NCI-H2107 treated with DMSO at 0.1 percent for 48 hours (cell line): Measurements from ENCODE around the gene RXRA.

Source experiments
- DNase-seq: peaks from one replicate; lab custom pipeline; 2025; ENCODE audit not compliant: unreplicated experiment; lab: John Stamatoyannopoulos, UW

The RXRA gene

DNA sequence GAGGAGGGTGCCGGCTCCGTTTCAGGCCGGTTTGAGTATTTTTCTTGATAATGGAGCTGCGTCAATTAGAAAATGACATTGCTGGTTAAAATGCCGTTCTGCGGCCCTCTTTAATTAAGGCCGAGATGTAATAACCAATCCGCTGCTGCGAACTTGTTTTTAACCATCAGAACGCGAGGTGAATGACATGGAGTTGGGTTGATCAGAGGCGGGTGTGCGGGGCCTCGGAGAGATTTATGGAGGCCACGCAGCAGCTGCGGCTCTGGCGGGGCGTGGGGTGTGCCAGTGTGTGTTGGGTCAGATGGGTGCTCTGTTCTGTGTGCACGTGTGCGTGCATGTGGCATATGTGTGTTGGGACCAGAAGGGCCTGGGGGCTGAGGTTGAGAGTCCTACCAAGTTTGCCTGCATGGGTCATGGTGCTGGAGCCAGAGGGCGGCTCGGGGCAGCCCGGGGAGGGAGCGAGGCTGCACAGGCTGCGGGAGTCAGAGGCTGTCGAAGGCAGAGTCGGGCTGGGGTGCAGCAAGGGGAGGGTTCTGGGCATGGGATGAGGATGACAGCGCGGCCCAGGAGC is 25.4 kb downstream of the RXRA start:
- no peak for DNase-seq

DNA sequence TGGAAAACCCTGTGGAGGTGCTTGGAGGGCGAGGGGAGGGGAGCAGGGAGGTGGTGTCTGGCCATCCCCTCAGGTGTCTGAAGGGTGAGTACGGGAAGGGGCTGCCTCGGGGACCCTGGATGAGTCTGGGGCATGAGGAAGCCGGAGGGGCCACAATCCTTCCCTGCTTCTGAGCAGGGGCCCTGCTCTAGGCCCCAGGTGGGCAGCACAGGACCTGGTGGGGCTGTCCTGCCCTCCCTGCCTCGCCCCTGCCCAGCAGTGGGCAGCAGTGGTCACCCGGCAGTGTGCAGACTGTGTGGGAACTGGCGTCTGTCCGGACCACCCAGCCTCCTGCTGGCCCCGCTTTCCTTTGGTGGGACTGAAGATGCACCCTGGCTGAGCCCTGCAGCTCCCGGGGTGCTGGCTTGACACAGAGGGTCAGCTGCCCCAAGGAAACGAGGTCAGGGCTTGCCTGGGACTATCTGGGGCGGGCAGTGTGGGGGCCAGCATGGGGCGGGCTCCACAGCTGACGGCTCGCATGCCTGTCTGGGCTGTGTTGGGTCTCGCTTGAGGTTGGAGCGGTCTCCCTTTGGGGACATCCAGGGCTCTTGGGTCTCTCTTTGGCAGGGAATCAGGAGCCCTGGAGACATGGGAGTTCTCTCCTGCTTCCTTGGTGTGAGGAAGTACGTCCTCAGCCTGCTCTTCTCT is 26.1 kb downstream of the RXRA start:
- DNase-seq, result no peak

DNA sequence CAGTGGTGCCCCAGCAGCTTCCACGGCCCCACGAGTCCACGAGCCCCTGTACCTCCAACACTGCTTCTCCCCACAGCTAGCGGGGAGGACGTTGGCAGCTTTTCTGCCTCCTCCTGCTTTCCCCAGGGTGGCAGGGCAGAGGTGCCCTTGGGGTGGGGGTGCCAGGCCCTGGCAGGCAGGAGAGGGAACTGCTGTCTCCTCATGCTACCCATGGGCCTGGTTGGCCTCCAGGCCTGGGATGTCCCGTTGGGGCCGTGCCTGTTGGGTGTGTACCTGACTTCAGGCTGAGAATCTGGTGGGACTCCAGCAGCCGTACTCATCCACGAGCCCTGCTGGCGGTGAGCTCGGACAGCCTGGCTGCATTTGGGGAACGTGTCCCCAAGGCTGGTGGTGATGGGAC is 27.3 kb downstream of the RXRA start:
- no peak for DNase-seq

DNA sequence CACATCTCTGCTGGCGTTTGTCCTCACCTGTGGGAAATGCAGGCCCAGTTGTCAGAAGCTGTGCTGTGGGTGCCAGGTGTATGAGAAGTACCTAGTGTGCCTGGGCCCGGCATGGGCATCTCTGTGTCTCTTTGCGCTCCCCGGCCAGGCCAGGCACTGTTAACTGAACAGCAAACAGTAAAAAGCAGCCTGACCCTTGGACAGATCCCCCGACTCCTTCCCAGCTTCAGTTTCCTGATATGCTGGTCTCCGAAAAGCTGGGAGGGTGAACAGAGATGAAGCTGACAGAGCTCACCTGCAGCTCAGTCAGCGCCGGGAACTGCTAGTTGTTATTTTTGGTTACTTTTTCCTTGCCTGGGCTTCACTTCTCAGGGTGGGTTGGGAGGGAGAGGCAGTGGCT is 28.9 kb downstream of the RXRA start:
- no peak for DNase-seq

DNA sequence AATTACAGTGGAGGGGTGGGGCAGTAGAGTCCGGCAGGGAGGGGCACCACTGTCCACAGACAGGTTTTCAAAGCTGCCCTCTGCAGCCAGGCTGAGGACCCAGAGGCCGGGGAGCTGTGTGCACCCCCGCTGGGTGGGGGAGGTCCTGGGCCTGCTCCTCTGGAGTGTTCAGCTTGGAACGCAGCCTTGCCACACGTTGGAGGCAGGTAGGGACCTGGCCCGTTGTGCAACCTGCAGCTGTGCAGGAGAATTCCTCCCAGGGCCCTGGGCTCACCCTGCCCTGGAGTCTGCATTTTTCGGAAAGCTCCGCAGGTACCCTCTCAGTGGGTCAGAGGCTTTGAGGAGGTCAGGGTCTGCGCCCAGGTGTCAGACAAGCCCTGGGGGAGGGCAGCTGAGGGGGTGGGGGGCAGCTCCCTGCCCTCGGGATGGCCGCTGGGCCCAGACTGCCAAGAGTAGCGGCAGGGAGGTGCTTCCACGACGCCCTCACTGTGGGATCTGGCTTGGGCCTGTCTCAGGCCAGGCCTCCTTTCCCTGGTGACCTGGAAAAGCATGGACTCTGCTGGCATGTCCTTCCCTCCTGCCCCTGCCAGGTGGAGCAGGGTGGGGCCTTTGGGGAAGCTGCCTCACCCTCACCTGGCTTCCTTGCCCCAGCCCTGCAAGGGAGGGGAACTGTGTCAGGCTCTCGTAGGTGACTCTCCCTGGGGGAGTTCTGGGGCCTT is 29.5 kb downstream of the RXRA start:
- no peak for DNase-seq

DNA sequence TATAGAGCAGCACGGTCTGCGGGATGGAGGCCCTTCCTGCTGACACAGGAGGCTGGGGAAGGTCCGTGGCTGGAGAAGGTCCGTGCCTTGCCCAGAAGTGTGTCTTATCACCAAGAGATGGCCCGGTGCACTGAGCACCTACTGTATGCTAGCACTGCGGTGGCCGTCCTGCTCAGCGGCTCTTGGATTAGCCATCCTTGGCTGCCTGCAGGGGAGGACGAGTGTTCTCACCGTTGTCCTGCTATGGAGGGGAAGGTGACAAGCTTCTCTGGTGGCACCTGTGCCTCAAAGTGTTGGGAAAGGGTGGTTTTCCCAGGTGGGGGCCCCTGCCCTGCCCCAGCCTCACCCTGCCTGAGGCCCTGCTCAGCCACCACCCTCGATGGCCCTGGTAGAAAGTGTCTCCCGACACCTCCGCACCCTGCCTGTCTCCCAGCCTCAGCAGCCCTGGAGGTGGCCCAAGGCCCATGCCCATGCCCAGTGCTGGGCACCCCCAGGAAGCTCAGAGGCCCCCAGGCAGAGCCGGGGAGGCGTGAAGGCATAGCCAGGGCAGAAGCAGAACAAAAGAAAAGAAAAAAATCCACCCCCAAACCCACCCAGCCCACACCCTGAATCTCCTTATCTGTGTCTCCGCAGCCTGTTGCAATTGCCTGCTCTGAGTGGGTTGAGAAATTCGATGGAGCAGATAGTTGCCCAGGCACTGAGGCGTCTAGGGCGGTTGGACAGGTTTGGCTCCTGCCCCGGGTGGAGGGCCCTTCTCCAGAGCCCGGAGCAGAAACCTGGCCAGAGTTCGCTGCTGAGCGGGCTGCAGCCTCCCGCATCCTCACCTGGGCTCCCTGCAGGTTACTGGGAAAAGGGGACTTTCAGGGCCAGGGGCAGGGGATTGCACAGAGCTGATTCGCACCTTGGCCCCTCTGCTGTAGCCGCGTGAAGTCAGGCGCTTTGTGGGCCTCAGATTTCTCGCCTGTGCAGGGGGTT is 30.5 kb downstream of the RXRA start:
- no peak for DNase-seq

DNA sequence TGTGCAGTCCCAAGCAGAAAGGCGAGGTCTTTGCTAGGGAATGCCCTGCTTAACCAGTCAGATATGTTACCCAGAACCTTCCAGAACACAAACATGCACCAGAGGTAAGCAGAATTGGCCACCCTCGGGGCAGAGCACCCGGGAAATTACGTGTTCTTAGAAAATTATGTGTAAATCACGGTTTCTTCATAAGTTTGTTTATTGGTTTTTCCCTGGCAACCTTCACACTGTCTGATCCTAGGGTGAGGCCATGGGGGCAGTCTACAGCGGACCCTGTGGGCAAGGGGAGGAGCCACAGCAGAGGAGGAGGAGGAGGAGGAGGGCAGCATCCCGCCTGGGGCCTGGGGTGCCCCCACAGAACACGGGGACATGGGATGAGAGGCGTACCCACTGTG is 31.4 kb downstream of the RXRA start:
- DNase-seq, result no peak

DNA sequence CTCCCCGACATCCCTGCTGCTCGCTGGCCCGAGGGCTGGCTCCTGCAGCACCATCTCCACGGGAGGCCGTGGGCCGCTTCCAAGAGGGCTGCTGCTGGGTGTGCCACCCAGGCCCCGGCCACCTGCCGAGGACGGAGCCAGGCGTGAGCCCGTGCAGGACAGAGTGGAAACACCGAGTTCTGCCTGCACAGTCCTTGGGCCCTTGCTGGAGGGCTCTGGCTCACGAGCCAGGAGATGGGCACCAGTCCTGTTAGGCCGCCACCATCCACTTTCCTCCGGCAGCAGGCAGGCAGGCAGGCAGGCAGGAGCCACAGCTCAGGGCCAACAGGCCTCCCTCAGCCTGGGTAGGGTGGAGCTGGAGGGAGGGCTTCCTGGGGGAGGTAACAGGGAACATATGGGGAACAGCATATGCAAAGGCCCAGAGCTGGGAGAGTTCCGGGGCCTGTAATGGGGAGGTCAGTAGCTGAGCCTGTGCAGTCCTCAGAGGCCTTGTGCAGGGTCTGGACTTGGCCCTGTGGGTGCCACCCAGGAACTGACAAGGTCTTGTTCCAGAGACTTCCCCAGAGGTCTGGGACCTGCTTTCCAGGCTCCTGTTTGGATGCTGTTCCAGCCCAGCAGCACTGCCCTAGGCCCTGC is 31.9 kb downstream of the RXRA start:
- no peak for DNase-seq

DNA sequence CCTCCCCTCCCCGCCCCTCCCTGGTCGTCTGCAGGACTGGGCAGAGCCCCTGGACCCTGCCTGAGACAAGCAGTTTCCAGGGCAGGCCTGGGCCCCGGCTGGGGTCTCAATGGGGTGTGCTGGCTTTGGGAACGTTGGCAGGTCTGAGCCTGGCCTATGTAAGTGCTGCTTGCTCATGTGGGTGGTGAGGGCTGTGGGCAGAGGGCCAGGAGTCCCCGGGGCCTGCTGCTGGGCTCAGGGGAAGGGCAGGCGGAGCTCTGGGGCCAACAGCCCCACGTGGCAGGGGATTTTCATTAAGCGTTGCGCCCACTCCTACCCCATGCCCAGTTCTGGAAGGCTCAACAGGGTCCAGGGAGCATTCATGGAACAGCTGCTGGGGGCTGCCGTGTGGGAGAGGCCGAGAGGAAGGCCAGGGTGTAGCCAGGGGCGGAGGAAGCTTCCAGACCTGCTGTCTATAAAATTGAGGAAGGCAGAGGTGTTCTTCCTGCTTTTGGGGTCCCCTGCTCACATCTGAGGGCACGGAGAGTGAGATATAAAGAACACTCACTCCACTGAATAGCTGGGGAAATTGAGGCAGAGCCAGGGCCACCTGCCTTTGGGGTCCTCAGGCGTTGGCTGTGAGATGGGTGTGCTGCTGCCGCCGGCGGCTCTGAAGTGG is 32.5 kb downstream of the RXRA start:
- DNase-seq, result no peak

DNA sequence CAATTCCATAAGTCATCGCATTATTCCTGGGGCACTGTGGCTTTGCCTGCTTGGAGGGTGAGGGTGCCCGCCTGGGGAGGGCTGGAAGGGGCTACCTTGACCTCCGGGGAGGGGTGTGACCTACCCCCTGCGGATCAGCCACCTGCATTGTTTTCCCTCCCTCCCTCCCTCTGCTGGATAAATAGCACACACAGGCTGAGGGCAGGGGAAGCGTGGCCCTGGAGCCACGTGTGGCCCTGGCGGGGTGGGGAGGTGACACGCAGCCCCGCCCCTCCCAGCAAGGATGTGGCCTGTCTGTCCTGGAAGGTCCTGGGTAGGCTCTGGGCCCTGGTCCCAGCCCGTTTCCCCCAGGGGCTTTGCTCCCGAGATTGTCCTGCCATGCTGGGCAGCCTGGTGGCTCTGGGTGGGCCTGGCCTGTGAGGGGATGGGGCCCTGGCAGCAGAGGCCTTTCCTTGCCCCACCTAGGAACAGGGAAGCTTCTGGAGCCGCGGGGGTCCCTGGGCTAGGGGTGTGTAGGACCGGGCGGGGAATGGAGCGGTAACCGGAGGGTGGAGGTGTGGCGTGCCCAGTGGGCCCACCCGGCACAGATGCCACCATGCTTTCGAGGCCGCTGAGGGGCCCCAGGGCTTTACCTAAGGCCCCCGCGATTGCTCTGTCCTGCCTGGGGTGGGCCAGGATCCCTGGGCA is 33.4 kb downstream of the RXRA start:
- DNase-seq, result no peak

DNA sequence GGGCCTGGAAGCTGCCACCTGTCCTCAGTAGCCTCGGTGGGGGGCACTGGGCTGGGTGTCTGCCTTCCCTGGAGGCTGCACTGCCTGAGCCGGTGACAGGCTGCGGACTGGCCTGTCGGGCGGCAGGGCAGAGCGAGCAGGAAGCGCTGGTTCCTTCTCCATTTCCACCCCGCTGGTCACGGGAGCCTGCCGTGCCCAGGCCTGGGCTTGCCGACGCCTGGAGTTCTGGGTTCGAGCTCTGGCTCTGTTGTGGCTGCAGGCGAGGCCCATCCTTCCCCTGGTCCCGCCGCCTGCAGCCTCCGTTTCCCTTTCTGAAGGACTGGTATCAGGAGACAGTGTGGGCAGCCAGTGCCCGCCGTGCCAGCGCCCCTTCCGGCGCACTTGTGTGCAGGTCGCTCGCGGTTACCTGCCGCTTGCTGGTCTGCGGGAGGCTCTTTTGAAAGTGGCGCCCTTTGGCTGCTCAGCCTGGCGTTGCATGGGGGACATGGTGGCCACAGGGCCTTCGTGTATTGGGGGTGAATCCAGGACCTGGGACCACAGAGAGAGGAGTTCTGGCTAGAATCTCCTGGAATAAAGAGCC is 34.0 kb downstream of the RXRA start:
- DNase-seq, result no peak

DNA sequence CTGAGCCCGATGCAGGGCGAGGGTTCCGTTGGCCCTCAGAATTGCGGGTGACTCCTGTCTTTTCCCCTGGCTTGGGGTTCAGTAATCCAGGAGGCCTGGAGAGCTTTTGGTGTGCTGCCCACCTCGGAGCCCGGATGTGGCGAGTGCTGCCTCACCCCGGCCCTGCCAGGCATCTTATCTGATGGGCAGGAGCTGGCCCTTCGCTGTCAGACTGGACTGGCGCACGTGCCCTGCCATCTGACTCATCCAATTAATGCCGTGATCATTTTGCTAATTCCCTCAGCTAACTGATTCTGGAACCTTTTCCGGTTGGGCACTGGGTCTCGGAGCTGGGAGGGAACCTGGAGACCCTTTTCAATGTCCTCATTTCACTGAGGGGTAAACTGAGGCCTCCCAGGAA is 34.6 kb downstream of the RXRA start:
- DNase-seq, result no peak

DNA sequence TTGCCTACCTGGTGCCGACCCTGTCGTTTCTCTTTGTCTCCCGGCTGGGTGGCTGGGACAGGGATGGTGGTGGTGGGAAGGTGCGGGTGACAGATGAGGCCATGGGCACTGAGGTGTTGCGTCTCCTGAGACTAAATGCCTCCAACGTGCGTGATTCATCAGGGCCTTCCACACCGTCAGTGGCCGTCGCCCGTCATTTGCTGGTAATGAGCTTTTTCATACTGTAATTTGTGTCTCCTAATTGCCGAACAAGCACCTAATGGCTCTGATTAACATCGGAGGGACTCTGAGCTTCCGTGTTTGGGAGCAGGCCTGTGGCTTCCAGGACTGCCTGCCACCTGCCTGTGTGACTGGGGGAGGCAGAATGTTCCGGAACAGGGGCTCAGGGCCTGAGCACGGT is 35.2 kb downstream of the RXRA start:
- no peak for DNase-seq

DNA sequence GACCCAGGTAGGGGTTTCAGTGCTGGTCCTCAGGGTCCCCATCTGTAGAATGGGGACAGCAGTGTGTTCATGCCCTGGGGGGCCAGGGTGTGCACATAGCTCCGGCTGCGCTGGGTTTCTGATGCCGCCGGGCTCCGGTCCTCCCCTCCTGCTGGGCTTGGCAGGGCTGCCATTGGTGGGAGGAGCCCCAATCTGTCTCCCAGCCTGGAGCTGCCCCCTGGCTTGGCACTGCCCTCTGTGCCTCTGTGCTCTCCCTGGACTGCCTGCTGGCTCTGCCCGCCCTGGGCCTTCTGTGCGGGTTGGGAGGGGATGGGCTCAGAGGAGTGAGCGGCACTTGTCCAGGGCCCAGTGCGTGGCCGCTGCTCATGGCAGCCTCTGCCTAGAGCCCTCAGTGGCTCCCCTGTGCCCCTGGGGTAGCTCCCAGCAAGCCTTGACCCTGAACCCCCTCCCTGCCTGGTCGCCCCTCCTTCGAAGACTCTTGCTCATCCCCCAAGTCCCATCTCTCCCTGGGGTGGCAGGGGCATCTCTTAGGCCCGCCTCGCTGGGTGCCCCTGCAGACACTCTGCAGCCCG is 35.7 kb downstream of the RXRA start:
- no peak for DNase-seq

DNA sequence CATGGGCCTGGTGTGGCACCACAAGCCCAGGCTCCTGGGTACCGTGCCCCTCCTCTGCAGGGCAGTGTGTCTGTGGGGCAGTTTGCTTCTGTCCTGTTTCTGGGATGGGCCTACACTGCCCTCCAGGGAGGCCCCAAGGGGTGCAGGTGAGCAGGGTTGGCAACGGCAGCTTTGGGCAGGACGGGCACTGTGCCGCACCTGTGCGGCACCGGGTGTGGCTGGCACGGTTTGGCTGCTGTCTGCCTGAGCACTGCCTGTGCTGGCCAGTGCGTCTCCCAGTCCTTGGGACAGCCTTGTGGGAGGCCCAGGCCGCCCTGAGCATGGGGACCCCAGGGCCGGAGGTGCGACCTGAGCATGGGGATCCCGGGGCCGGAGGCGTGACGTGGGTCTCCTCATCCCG is 37.2 kb downstream of the RXRA start:
- no peak for DNase-seq

DNA sequence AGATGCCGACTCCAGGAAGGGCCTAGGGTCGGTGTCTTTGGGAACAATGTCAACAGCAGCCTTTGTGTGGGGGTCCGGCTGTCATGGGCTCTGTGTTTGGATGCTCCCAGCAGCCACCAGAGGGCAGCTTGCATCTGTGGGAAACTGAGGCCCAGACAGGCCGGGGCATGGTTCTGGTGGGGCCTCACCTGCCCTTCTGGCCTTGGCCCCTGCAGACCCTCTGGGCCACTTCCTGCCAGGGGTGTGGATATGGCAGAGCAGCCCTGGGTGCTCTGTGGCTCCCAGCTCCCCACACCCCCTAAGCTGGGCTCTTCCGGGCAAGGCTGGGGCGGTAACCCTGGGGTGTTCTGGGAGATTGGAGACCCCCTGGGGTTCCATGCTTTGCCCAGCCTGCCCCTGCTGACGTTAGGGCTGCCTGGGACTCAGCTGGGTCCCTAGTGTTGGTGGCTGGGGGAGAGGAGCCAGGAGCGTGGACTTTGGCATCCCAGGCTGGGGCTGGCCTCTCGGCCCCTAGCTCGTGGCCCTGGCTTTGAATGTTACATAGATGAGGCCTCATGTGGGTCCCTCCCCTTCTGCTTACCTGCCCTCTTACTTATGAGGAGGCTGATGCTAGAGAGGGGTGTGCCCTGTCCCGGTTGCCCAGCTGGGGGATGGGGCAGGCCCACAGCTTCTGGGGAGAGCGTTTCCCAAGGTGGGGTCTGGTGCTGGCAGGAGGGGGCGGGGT is 38.3 kb downstream of the RXRA start:
- no peak for DNase-seq

DNA sequence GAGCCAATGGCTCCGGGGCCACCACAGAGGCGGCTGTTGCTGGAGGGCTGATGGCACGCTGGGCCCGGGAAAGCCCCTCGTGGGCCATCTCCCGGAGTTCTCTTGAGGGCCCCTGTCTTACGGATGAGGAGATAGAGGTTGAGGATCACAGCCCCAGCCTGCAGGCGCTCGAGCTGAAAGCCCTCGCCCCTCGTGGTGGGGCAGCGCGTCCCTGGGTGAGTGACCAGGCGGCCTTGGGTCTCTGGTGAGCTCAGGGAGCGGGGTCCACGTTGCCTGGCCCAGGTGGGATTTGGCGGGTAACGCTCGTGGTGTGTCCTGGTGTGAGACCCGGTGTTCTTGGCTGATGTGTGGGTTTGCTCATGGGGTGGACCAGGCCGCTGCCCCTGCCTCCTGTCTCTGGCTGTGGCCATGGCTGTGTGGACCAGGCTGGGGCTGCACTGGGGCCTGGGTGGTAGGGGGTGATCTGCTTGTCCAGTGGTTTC is 38.9 kb downstream of the RXRA start:
- DNase-seq, result no peak

DNA sequence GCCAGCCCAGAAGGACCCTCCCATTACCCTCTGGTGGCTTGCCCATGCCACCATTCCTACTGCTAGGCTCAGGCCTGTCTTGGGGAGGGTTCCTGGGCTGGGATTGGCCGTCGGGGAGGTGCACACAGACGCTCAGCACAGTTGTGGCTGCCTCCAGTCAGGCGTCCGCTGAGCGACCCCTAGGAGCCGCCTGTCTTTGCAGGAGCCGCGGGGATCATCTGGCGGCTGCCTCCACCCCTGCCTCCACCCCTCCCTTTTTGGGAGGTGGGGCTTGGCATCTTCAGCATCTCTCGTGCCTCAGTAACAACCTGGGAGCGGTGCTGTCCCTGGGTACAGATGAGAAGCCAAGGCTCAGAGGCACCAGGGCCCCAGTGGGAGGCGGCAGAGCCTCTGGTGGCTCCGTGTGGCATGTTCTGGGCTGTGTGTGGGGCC is 39.6 kb downstream of the RXRA start:
- no peak for DNase-seq
